GM21390 (cell line): ENCODE measurements around the gene ST8SIA6.
A peak's percentile ranks its signal among the peaks of the same experiment; 100 is the strongest.
"Not testable (repeated sequence)": the region's sequence is repeated elsewhere in the genome, so short reads cannot be mapped to it uniquely, and the experiment has no call there.

ENCODE experiments used
- ATAC-seq: cut with Tn5 transposase; IDR thresholded peaks from one replicate; pipeline ENCODE4 v1.9.1; 2021; ENCODE audit not compliant: unreplicated experiment

The ST8SIA6 gene

GRCh38 chr10:17348501-17349349 lies 105.7 kb downstream of the ST8SIA6 start:
- no peak for ATAC-seq

- no peak for ATAC-seq
Measured at GRCh38 chr10:17348011-17348500, 106.3 kb downstream of the ST8SIA6 start.

DNA sequence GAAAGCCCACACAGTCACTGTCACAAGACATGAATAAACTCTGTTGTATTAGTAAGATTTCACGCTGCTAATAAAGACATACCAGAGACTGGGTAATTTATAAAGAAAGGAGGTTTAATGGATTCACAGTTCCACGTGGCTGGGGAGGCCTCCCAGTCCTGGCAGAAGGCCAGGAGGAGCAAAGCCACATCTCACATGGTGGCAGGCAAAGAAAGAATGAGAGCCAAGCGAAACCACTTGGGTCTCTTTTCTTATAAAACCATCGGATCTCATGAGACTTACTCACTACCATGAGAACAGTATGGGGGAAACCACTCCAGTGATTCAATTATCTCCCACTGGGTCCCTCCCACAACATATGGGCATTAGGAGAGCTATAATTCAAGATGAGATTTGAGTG lies 110.2 kb downstream of the ST8SIA6 start:
- ATAC-seq = no peak

- no peak for ATAC-seq
Measured at GRCh38 chr10:17343118-17343517, 111.3 kb downstream of the ST8SIA6 start.

DNA sequence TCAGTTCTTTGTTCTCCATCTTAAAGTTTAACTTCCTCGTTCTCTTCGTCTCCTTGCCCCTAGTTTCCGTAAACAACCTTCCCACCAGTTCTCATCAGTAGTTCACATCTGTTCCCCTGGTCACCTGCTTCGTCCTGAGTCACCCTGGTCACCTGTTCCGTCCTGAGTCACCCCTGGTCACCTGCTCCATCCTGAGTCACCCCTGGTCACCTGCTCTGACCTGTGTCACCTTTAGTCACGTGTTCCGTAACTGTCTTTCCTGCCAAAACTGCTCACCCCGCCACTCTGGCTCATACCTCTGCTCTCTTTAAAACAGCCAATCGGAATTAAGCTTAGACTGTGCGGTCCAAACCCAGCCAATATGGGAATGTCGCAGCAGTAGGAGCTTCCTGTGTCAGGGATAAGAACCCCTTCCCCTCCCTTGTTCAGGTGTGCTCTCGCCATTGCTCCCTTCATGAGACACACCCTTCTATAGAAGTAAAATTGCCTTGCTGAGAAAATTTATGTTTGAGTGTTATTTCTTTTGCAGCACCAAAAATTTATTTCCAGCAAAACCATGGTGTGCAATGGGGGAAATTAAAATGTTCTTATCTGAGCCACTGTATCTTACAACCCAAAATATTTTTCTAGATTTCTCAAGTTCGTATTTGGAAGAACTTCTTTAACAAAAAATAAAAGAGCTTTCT lies 114.1 kb downstream of the ST8SIA6 start:
- ATAC-seq = no peak

- no peak for ATAC-seq
Measured at GRCh38 chr10:17335065-17335464, 119.3 kb downstream of the ST8SIA6 start.

GRCh38 chr10:17330501-17330900 lies 123.9 kb downstream of the ST8SIA6 start:
- no peak for ATAC-seq

DNA sequence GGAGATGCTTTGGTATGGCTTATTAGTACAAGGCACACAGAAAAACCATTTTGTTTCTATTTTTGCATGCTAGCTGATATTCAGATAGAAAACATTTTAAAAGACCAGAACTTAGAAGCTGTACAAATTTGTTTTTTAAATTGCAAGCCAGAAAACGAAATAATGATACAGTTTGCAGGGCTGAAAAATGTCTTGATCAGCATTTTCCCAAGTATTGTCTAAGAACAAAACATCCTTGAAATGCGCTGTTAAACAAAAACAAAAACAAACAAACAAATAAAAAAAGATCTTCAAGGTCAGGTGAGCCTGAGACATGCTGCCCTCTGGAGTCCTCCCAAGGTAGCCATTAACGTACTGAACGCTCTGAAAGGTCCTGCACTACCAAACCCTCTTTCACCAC lies 128.0 kb downstream of the ST8SIA6 start:
- ATAC-seq = no peak

- ATAC-seq = not testable (repeated sequence)
Measured at GRCh38 chr10:17321957-17322356, 132.4 kb downstream of the ST8SIA6 start.

- peak; percentile 97 for ATAC-seq
Measured at GRCh38 chr10:17316488-17317170, 137.8 kb downstream of the ST8SIA6 start.

DNA sequence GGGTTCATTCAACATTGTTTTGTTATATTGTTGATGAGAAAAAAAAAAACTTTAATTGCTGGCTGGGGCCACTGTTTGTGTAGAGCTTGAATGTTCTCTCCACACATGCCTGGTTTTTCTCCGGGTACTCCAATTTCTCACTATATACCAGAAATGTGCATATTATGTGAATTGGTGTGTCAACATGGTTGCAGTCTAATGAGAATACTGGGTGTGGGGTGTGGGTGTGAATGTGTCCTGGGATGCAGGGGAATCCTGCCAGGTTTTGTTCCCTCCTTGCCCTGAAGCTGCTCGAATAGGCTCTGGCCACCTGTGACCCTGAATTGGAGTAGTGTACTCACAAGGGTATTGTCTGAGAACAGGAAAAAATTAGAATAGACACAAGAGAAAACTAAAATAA lies 145.0 kb downstream of the ST8SIA6 start:
- no peak for ATAC-seq

GRCh38 chr10:17307123-17307522 lies 147.3 kb downstream of the ST8SIA6 start:
- no peak for ATAC-seq

GRCh38 chr10:17292375-17292774 lies 162.0 kb downstream of the ST8SIA6 start:
- no peak for ATAC-seq

GRCh38 chr10:17290226-17290625 lies 164.2 kb downstream of the ST8SIA6 start:
- ATAC-seq = no peak

- no peak for ATAC-seq
Measured at GRCh38 chr10:17289763-17290162, 164.6 kb downstream of the ST8SIA6 start.

- no peak for ATAC-seq
Measured at GRCh38 chr10:17286562-17287550, 167.5 kb downstream of the ST8SIA6 start.

GRCh38 chr10:17282311-17282710 lies 172.1 kb downstream of the ST8SIA6 start:
- no peak for ATAC-seq

GRCh38 chr10:17278607-17279240 lies 175.7 kb downstream of the ST8SIA6 start:
- ATAC-seq = no peak

- no peak for ATAC-seq
Measured at GRCh38 chr10:17276756-17277424, 177.5 kb downstream of the ST8SIA6 start.
